ENCODE measurements around the gene CDH23.

- TF ChIP-seq EZH2 (optimal IDR thresholded peaks at IDR 0.05; ENCODE audit: low read depth, low read length) (no peak), CTCF (IDR thresholded peaks at IDR 0.05; ENCODE audit: low read length) (no peak), EZH2phosphoT487 (IDR thresholded peaks at IDR 0.05; ENCODE audit: low read length) (no peak)
Observed at GRCh38 chr10:71798308-71798624, 401.5 kb downstream of the CDH23 start.

All from MM.1S (cell line).